Neural progenitor cell (in vitro differentiated cells): Measurements from ENCODE around the gene EXOSC9. TPM values are rescaled to one million over a fixed set of nuclear protein-coding genes. Genes with fewer than 3 reads are reported as not detected.

Experiments
- DNase-seq: peaks from one replicate; pipeline ENCODE4 v3.0.0-alpha.2; 2016; ENCODE audit warnings: low spot score
- H2AFZ ChIP-seq: fragments of 200-600 bp; sonication (generic); replicated peaks from 2 replicates; pipeline ENCODE4 v1.6.1; 2016; ENCODE audit warnings: antibody characterized with exemption
- H3F3A ChIP-seq: fragments of 200-600 bp; sonication (generic); 2 replicates; pipeline ENCODE4 v1.6.1; 2016; ENCODE audit warnings: antibody characterized with exemption, low read depth
- H3K27ac ChIP-seq: fragments of 200-600 bp; sonication (generic); 2 replicates; pipeline ENCODE4 v1.5.1; 2016; ENCODE audit warnings: mild to moderate bottlenecking
- H3K27me3 ChIP-seq: fragments of 200-600 bp; sonication (generic); 2 replicates; pipeline ENCODE4 v1.6.1; 2016; ENCODE audit warnings: mild to moderate bottlenecking, moderate library complexity
- H3K36me3 ChIP-seq: fragments of 200-600 bp; sonication (generic); 2 replicates; pipeline ENCODE4 v1.5.1; 2016
- H3K4me1 ChIP-seq: fragments of 200-600 bp; sonication (generic); 2 replicates; pipeline ENCODE4 v1.6.1; 2016; ENCODE audit warnings: mixed run types
- H3K4me2 ChIP-seq: fragments of 200-600 bp; sonication (generic); 2 replicates; pipeline ENCODE4 v1.6.1; 2016
- H3K4me3 ChIP-seq: fragments of 200-600 bp; sonication (generic); 2 replicates; pipeline ENCODE4 v1.5.1; 2016
- H3K79me2 ChIP-seq: fragments of 200-600 bp; sonication (generic); 2 replicates; pipeline ENCODE4 v1.6.1; 2016; ENCODE audit warnings: low read depth
- H3K9ac ChIP-seq: fragments of 200-600 bp; sonication (generic); 2 replicates; pipeline ENCODE4 v1.6.1; 2016
- H3K9me3 ChIP-seq: fragments of 200-600 bp; sonication (generic); 2 replicates; pipeline ENCODE4 v1.5.1; 2016; ENCODE audit warnings: low read depth
- H4K20me1 ChIP-seq: fragments of 200-600 bp; sonication (generic); 2 replicates; pipeline ENCODE4 v1.6.1; 2016; ENCODE audit warnings: low read depth
- H3K27ac Mint-ChIP-seq: 3 replicates; pipeline ENCODE4 v1.8.0; 2021; ENCODE audit warnings: mixed read lengths
- H3K27me3 Mint-ChIP-seq: 2 replicates; pipeline ENCODE4 v1.8.0; 2022; ENCODE audit warnings: low read depth, mild to moderate bottlenecking, inconsistent platforms, moderate library complexity, mixed read lengths; ENCODE audit not compliant: insufficient read depth
- H3K36me3 Mint-ChIP-seq: 3 replicates; pipeline ENCODE4 v1.8.0; 2021; ENCODE audit warnings: mixed read lengths
- H3K4me1 Mint-ChIP-seq: 3 replicates; pipeline ENCODE4 v1.8.0; 2021; ENCODE audit warnings: mixed read lengths
- H3K4me3 Mint-ChIP-seq: 3 replicates; pipeline ENCODE4 v1.8.0; 2021; ENCODE audit warnings: mild to moderate bottlenecking, moderate library complexity, mixed read lengths
- H3K9me3 Mint-ChIP-seq: 3 replicates; pipeline ENCODE4 v1.8.0; 2020; ENCODE audit warnings: mixed read lengths
- CTCF ChIP-seq: fragments of 200-600 bp; sonication (generic); IDR thresholded peaks from 2 replicates; pipeline ENCODE4 v1.5.1; 2017; ENCODE audit warnings: antibody characterized with exemption, mild to moderate bottlenecking
- EZH2 ChIP-seq: fragments of 200-600 bp; sonication (generic); IDR thresholded peaks from 2 replicates; pipeline ENCODE4 v1.6.1; 2017; ENCODE audit warnings: antibody characterized with exemption, mild to moderate bottlenecking, moderate library complexity
- EZH2phosphoT487 ChIP-seq: fragments of 200-600 bp; sonication (generic); IDR thresholded peaks from 2 replicates; pipeline ENCODE4 v1.6.1; 2017; ENCODE audit warnings: antibody characterized with exemption
- total RNA-seq: library from RNA; depleted of rRNA; stranded (reverse); fragments of >200 nt; gene quantifications from 2 replicates; pipeline ENCODE4 v1.2.3, GENCODE V29; 2015; ENCODE audit warnings: low replicate concordance

Gene EXOSC9
- total RNA-seq, 1 donor from 2014 or later = 115 TPM

DNA sequence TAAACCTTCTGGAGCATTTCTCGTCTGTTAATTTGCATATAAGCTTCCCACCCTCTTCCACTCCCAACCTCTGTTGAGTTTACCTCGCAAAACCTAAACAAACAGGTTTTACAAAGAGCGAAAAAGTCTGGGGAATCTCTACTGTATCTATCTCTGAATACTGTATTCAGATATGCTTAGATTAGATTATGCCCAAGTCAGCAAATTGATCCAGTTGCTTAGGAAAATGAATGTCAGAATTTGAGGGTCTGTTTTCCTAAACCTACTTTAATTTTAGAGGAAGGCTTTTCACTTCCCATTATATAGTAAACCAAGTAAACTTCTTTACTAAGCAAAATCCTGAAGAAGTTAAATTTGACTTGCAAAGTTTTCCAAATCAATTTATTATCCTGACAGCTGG lies 15.9 kb downstream of the EXOSC9 start:
- H2AFZ ChIP-seq = no peak overlapping the region
- peaks cover 16% of the 10 kb centered on the region for H3K4me1 ChIP-seq
- peaks cover 49% of the 10 kb centered on the region for H3K79me2 ChIP-seq
- peaks cover 73% of the 10 kb centered on the region for H3F3A ChIP-seq
- H3K27me3 Mint-ChIP-seq = peaks cover 3% of the 10 kb centered on the region
- H3K4me1 Mint-ChIP-seq = peaks cover 13% of the 10 kb centered on the region
- H3K4me3 Mint-ChIP-seq = no peak overlapping the region
- peaks cover 58% of the 10 kb centered on the region for H3K36me3 ChIP-seq
- H3K4me3 ChIP-seq = no peak overlapping the region
- DNase-seq = no peak
- no peak overlapping the region for H3K27ac ChIP-seq
- H3K36me3 Mint-ChIP-seq = peaks cover 31% of the 10 kb centered on the region
- H3K27me3 ChIP-seq = no peaks in the 10 kb centered on the region
- peaks cover 11% of the 10 kb centered on the region for H4K20me1 ChIP-seq
- H3K9me3 ChIP-seq = no peaks in the 10 kb centered on the region
- H3K9me3 Mint-ChIP-seq = no peaks in the 10 kb centered on the region
- no peak overlapping the region for H3K9ac ChIP-seq
- no peak overlapping the region for H3K27ac Mint-ChIP-seq
- H3K4me2 ChIP-seq = no peak overlapping the region
- no peak for TF ChIP-seq CTCF
- TF ChIP-seq EZH2 = no peak
- no peak for TF ChIP-seq EZH2phosphoT487

DNA sequence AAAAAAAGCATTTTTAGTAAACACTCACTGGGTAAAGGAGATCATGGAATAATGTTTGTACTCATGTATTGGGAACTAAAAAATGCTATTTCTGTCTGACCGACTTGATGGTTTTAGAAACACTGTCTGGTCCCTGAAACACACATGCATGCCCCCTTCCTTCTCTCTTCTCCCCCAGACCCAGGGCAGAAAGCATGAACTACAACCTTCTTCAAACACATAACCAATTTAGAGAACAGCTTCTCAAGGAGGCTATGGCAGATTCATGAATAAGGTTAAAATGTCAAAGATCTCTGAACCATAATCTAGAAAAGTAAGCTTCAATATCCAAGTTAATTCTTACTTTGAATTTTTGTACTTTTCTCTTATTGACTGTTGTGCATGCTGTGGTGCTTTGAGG lies 16.6 kb downstream of the EXOSC9 start:
- Histone ChIP-seq H3K9me3 (no peaks in the 10 kb centered on the region), H2AFZ (no peak overlapping the region), H3K9ac (no peak overlapping the region), H3K4me3 (no peak overlapping the region), H3K4me2 (no peak overlapping the region), H3F3A (peaks cover 67% of the 10 kb centered on the region), H3K36me3 (peaks cover 58% of the 10 kb centered on the region), H4K20me1 (peaks cover 18% of the 10 kb centered on the region), H3K27me3 (no peaks in the 10 kb centered on the region), H3K27ac (no peak overlapping the region), H3K4me1 (peaks cover 22% of the 10 kb centered on the region), H3K79me2 (peaks cover 56% of the 10 kb centered on the region)
- Mint-ChIP-seq H3K36me3 (peaks cover 31% of the 10 kb centered on the region), H3K4me3 (no peak overlapping the region), H3K9me3 (no peaks in the 10 kb centered on the region), H3K4me1 (peaks cover 19% of the 10 kb centered on the region), H3K27ac (no peak overlapping the region), H3K27me3 (peaks cover 3% of the 10 kb centered on the region)
- TF ChIP-seq CTCF = no peak
- no peak for TF ChIP-seq EZH2
- no peak for TF ChIP-seq EZH2phosphoT487
- no peak for DNase-seq

DNA sequence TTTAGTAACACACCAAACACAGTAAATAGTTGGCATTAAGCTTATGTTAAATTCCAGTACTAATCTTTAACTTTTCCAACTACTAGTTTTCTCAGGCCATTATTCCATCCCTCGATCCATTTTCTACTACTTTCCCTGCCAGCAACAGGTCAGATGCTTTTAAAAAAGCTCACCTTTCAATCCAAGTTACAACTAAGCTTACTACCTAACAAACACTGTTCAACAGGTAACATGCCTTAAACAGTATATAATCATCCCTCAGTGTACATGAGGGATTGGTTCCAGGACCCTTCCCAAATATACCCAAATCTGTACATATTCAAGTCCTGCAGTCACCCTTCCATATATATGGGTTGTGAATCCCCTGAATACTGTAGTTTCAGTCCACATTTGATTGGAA lies 17.1 kb downstream of the EXOSC9 start:
- Histone ChIP-seq H3K4me1 (peaks cover 22% of the 10 kb centered on the region), H3K9ac (no peak overlapping the region), H3K79me2 (peaks cover 62% of the 10 kb centered on the region), H3F3A (peaks cover 63% of the 10 kb centered on the region), H4K20me1 (peaks cover 18% of the 10 kb centered on the region), H3K36me3 (peaks cover 56% of the 10 kb centered on the region), H3K4me3 (no peak overlapping the region), H3K9me3 (no peaks in the 10 kb centered on the region), H2AFZ (no peak overlapping the region), H3K4me2 (no peak overlapping the region), H3K27me3 (no peaks in the 10 kb centered on the region), H3K27ac (no peak overlapping the region)
- Mint-ChIP-seq H3K36me3 (peaks cover 30% of the 10 kb centered on the region), H3K27ac (no peak overlapping the region), H3K9me3 (no peaks in the 10 kb centered on the region), H3K4me1 (peaks cover 19% of the 10 kb centered on the region), H3K27me3 (peaks cover 3% of the 10 kb centered on the region), H3K4me3 (no peak overlapping the region)
- DNase-seq = no peak
- no peak for TF ChIP-seq CTCF
- TF ChIP-seq EZH2phosphoT487 = no peak
- no peak for TF ChIP-seq EZH2
